KMS-11 (cell line): Measurements from ENCODE around the gene AJAP1.

Experiments used
- H2AFZ ChIP-seq: fragments of 200-600 bp; sonication (generic); 2 replicates; pipeline ENCODE4 v1.6.1; 2016; ENCODE audit warnings: antibody characterized with exemption, mixed run types, low read depth
- H3K27ac ChIP-seq: fragments of 200-600 bp; sonication (generic); 2 replicates; pipeline ENCODE4 v1.6.1; 2016; ENCODE audit warnings: mild to moderate bottlenecking, mixed run types
- H3K27me3 ChIP-seq: fragments of 200-600 bp; sonication (generic); 2 replicates; pipeline ENCODE4 v1.6.1; 2017; ENCODE audit warnings: mild to moderate bottlenecking, low read depth, mixed run types, moderate library complexity; ENCODE audit not compliant: insufficient read depth
- H3K36me3 ChIP-seq: fragments of 200-600 bp; sonication (generic); 2 replicates; pipeline ENCODE4 v1.6.1; 2017; ENCODE audit warnings: mild to moderate bottlenecking, mixed run types; ENCODE audit not compliant: insufficient read depth
- H3K4me1 ChIP-seq: fragments of 200-600 bp; sonication (generic); 2 replicates; pipeline ENCODE4 v1.6.1; 2016; ENCODE audit warnings: mild to moderate bottlenecking, low read depth, mixed run types; ENCODE audit not compliant: poor library complexity, severe bottlenecking
- H3K4me2 ChIP-seq: fragments of 200-600 bp; sonication (generic); 2 replicates; pipeline ENCODE4 v1.7.0; 2016; ENCODE audit warnings: mild to moderate bottlenecking, mixed run types
- H3K4me3 ChIP-seq: fragments of 200-600 bp; sonication (generic); IDR thresholded peaks from 2 replicates; pipeline ENCODE4 v1.6.1; 2017; ENCODE audit warnings: low read depth, low read length, mixed read lengths; ENCODE audit not compliant: insufficient read depth
- H3K79me2 ChIP-seq: fragments of 200-600 bp; sonication (generic); 2 replicates; pipeline ENCODE4 v1.6.1; 2016; ENCODE audit warnings: low read depth, mixed run types; ENCODE audit not compliant: insufficient read depth
- H3K9ac ChIP-seq: fragments of 200-600 bp; sonication (generic); 2 replicates; pipeline ENCODE4 v1.6.1; 2016; ENCODE audit warnings: mild to moderate bottlenecking, mixed run types
- H4K20me1 ChIP-seq: fragments of 200-600 bp; sonication (generic); 2 replicates; pipeline ENCODE4 v1.6.1; 2016; ENCODE audit warnings: mild to moderate bottlenecking, mixed run types; ENCODE audit not compliant: insufficient read depth
- CTCF ChIP-seq: fragments of 200-600 bp; sonication (generic); conservative IDR thresholded peaks from 2 replicates; pipeline ENCODE4 v1.6.1; 2017; ENCODE audit warnings: low read depth, mild to moderate bottlenecking, antibody characterized with exemption, low read length, moderate library complexity, mixed read lengths

The AJAP1 gene

GRCh38 chr1:4708840-4709507 is 54.6 kb downstream of the AJAP1 start:
- H3K27me3 ChIP-seq = no peaks in the 10 kb centered on the region
- no peaks in the 10 kb centered on the region for H3K36me3 ChIP-seq
- no peak overlapping the region for H3K4me2 ChIP-seq
- H3K4me1 ChIP-seq = no peaks in the 10 kb centered on the region
- H3K79me2 ChIP-seq = no peaks in the 10 kb centered on the region
- no peak overlapping the region for H3K4me3 ChIP-seq
- no peak overlapping the region for H3K27ac ChIP-seq
- no peak overlapping the region for H3K9ac ChIP-seq
- no peak for TF ChIP-seq CTCF
- no peaks in the 10 kb centered on the region for H4K20me1 ChIP-seq
- no peak overlapping the region for H2AFZ ChIP-seq

- TF ChIP-seq CTCF = no peak
- H2AFZ ChIP-seq = no peak overlapping the region
- no peaks in the 10 kb centered on the region for H4K20me1 ChIP-seq
- H3K27me3 ChIP-seq = no peaks in the 10 kb centered on the region
- H3K4me1 ChIP-seq = no peaks in the 10 kb centered on the region
- no peak overlapping the region for H3K9ac ChIP-seq
- H3K79me2 ChIP-seq = no peaks in the 10 kb centered on the region
- H3K36me3 ChIP-seq = no peaks in the 10 kb centered on the region
- no peak overlapping the region for H3K4me2 ChIP-seq
- no peak overlapping the region for H3K4me3 ChIP-seq
- no peak overlapping the region for H3K27ac ChIP-seq
These were observed 55.2 kb downstream of the AJAP1 start for GRCh38 chr1:4709641-4710040.

- no peaks in the 10 kb centered on the region for H3K79me2 ChIP-seq
- H3K27me3 ChIP-seq = no peaks in the 10 kb centered on the region
- H3K9ac ChIP-seq = no peak overlapping the region
- H2AFZ ChIP-seq = no peak overlapping the region
- no peak for TF ChIP-seq CTCF
- no peak overlapping the region for H3K4me2 ChIP-seq
- no peak overlapping the region for H3K27ac ChIP-seq
- H3K4me1 ChIP-seq = no peaks in the 10 kb centered on the region
- H4K20me1 ChIP-seq = no peaks in the 10 kb centered on the region
- no peak overlapping the region for H3K4me3 ChIP-seq
- H3K36me3 ChIP-seq = no peaks in the 10 kb centered on the region
These were observed 56.4 kb downstream of the AJAP1 start for GRCh38 chr1:4710592-4711415.

GRCh38 chr1:4711416-4712275 is 57.2 kb downstream of the AJAP1 start:
- no peak overlapping the region for H3K4me3 ChIP-seq
- no peak overlapping the region for H3K27ac ChIP-seq
- no peak overlapping the region for H3K9ac ChIP-seq
- no peaks in the 10 kb centered on the region for H3K27me3 ChIP-seq
- H3K4me1 ChIP-seq = no peaks in the 10 kb centered on the region
- no peak overlapping the region for H3K4me2 ChIP-seq
- no peak overlapping the region for H2AFZ ChIP-seq
- TF ChIP-seq CTCF = no peak
- no peaks in the 10 kb centered on the region for H3K36me3 ChIP-seq
- no peaks in the 10 kb centered on the region for H4K20me1 ChIP-seq
- no peaks in the 10 kb centered on the region for H3K79me2 ChIP-seq
